ENCODE data around the gene PRR16. TPM values are rescaled to one million over a fixed set of nuclear protein-coding genes. Genes with fewer than 3 reads are reported as not detected.

The PRR16 gene
- total RNA-seq, 1 donor from 2014 or later = 28.7 TPM

DNA sequence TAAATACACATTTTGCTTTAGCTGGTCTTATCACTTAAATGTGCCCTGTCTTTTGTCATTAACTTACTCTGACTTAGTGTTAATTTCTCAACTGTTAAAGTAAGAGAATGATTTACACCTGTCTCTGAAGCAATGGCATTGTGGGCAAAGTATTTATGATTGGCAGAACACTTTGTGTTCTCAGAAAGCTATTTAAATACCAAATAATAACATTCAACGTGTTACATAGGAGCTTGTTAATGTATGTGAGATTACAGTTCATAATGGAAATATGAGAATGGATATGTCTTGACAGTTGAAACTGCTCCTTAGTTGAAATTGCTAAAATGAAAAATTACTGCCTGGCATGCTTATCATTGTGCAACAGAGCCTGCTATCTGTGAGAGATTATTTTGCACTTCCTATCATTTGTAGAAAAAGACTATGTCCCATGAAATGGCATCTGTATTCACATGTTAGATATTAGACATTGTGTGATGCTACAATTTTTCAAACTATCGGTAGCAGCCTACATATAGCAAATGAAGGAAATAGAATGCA lies 46.1 kb downstream of the PRR16 start:
- H3K4me1 ChIP-seq = peaks cover 0 to 10% of the 10 kb centered on the region in 2 donors
- H3K27me3 ChIP-seq = no peaks in the 10 kb centered on the region
- H3K36me3 ChIP-seq = no peaks in the 10 kb centered on the region
- TF ChIP-seq, protein P1, sequence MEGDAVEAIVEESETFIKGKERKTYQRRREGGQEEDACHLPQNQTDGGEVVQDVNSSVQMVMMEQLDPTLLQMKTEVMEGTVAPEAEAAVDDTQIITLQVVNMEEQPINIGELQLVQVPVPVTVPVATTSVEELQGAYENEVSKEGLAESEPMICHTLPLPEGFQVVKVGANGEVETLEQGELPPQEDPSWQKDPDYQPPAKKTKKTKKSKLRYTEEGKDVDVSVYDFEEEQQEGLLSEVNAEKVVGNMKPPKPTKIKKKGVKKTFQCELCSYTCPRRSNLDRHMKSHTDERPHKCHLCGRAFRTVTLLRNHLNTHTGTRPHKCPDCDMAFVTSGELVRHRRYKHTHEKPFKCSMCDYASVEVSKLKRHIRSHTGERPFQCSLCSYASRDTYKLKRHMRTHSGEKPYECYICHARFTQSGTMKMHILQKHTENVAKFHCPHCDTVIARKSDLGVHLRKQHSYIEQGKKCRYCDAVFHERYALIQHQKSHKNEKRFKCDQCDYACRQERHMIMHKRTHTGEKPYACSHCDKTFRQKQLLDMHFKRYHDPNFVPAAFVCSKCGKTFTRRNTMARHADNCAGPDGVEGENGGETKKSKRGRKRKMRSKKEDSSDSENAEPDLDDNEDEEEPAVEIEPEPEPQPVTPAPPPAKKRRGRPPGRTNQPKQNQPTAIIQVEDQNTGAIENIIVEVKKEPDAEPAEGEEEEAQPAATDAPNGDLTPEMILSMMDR (IDR thresholded peaks at IDR 0.05) = no peak
- intact Hi-C loops (cut with DNase I) = no loop called here
- no peaks in the 10 kb centered on the region for H3K9me3 ChIP-seq
- H3K27ac ChIP-seq = no peak overlapping the region
- no peak for DNase-seq (ENCODE audit: low spot score in 2 of 2)
- H3K4me3 ChIP-seq = no peak overlapping the region

GRCh38 chr5:120510994-120511686 lies 47.0 kb downstream of the PRR16 start:
- TF ChIP-seq, protein P1 (IDR thresholded peaks at IDR 0.05) = no peak
- intact Hi-C loops (cut with DNase I) = no loop called here
- no peaks in the 10 kb centered on the region for H3K36me3 ChIP-seq
- H3K4me1 ChIP-seq = peaks cover 0 to 10% of the 10 kb centered on the region in 2 donors
- H3K4me3 ChIP-seq = no peak overlapping the region
- H3K27ac ChIP-seq = no peak overlapping the region
- no peaks in the 10 kb centered on the region for H3K9me3 ChIP-seq
- no peak for DNase-seq (ENCODE audit: low spot score in 2 of 2)
- no peaks in the 10 kb centered on the region for H3K27me3 ChIP-seq

- intact Hi-C loops (cut with DNase I) = no loop called here
- Histone ChIP-seq H3K36me3 (no peaks in the 10 kb centered on the region), H3K4me1 (peaks cover 0 to 14% of the 10 kb centered on the region in 2 donors), H3K27ac (no peak overlapping the region), H3K27me3 (no peaks in the 10 kb centered on the region), H3K4me3 (no peak overlapping the region), H3K9me3 (no peaks in the 10 kb centered on the region)
- TF ChIP-seq, protein P1 (IDR thresholded peaks at IDR 0.05) = no peak
- no peak for DNase-seq (ENCODE audit: low spot score in 2 of 2)
Observed at GRCh38 chr5:120512068-120512467, 48.0 kb downstream of the PRR16 start.

DNA sequence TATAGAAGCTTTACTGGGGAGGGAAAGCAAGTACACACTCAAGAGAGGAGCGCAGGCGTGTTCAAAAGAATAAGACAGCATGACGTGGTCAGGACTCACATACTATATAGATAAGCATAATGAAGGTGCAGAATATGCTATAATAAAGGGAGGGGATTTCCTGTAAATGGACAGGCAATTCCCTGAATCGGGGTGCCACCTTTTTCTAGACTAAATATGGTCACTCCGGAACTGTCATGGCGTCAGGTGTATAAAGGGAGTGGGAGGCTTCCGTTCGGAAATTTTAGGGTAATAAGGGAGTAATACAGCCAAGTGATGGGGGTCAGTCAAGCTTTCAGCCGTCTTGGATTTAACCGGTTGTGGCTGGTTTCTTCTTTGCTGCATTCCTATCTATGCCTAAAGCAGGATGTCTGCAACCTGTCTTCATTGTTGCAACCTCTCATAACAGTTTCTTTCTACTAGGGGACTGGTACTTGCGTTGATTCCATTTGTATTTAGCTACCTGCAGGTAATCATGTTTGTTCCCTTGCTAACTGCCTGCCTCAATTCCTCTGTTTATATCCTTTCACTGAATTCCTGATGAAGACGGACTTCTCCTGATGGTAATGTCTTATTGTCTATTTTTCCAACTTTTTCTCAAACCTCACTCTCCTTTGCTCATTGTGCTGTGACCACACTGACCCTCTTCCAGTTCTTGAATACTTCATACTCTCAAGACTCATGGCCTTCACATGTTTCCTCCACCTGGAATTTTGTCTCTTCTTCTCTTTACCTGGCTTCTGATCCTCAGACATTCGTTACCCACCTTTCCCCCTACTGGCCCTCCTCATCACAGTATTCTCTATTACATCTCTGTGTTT lies 48.9 kb downstream of the PRR16 start:
- intact Hi-C loops (cut with DNase I) = no loop called here
- Histone ChIP-seq H3K9me3 (no peaks in the 10 kb centered on the region), H3K4me3 (no peak overlapping the region), H3K36me3 (no peaks in the 10 kb centered on the region), H3K27ac (no peak overlapping the region), H3K4me1 (peaks cover 0 to 18% of the 10 kb centered on the region in 2 donors), H3K27me3 (no peaks in the 10 kb centered on the region)
- DNase-seq (ENCODE audit: low spot score in 2 of 2) = no peak
- TF ChIP-seq, protein P1 (IDR thresholded peaks at IDR 0.05) = no peak

GRCh38 chr5:120516805-120517204 lies 52.7 kb downstream of the PRR16 start:
- Histone ChIP-seq H3K36me3 (no peaks in the 10 kb centered on the region), H3K27ac (no peak overlapping the region), H3K27me3 (no peaks in the 10 kb centered on the region), H3K4me3 (no peak overlapping the region), H3K4me1 (peaks cover 0 to 11% of the 10 kb centered on the region in 2 donors), H3K9me3 (no peaks in the 10 kb centered on the region)
- intact Hi-C loops (cut with DNase I) = no loop called here
- TF ChIP-seq, protein P1 (IDR thresholded peaks at IDR 0.05) = no peak
- no peak for DNase-seq (ENCODE audit: low spot score in 2 of 2)

All from ascending aorta (tissue), 2 donors.